Measurements from ENCODE around the gene UVSSA. TPM values are rescaled to one million over a fixed set of nuclear protein-coding genes. Genes with fewer than 3 reads are reported as not detected.

Gene UVSSA, protein sequence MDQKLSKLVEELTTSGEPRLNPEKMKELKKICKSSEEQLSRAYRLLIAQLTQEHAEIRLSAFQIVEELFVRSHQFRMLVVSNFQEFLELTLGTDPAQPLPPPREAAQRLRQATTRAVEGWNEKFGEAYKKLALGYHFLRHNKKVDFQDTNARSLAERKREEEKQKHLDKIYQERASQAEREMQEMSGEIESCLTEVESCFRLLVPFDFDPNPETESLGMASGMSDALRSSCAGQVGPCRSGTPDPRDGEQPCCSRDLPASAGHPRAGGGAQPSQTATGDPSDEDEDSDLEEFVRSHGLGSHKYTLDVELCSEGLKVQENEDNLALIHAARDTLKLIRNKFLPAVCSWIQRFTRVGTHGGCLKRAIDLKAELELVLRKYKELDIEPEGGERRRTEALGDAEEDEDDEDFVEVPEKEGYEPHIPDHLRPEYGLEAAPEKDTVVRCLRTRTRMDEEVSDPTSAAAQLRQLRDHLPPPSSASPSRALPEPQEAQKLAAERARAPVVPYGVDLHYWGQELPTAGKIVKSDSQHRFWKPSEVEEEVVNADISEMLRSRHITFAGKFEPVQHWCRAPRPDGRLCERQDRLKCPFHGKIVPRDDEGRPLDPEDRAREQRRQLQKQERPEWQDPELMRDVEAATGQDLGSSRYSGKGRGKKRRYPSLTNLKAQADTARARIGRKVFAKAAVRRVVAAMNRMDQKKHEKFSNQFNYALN
- polyA plus RNA-seq (2013, experiment 1 of 2; ENCODE audit: insufficient read length): 7.8 TPM
- polyA plus RNA-seq (2013, experiment 2 of 2; ENCODE audit: insufficient read length): 8.8 TPM

DNA sequence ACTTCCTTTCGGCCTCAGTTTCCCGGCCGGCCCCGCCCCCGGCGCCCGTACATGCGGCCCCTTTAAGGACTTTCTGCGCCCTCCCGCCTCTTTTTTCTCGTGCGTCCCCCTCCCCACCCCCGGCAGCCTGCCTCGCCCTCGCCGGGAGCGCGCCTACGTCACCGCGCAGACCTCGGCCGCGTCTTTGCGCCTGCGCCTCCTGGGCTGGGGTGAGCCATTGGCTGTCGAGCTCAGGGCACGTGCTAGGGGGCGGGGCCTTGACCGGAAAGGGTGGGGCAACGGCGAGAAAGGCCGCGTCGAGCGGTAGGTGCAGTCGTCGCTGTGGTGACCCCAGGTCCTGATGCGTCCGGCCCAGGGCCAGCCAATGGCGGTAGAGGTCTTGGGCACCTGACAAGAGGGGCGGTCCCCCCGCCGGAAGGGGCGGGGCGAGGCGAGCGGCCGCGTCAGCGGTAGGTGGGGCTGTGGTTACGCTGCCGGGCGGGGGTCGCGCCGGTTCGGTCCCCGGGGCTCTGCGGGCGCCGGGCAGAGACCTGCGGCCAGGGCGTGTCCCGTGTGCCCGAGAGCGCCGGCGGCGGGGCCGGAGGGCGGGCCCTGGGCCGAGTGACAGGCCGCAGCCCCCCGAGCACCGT lies at the start of gene UVSSA:
Gene UVSSA, plus strand, starts transcription at position 428 of the 629 bp plus-strand sequence. CDS start 884 bp downstream, outside the sequence.
- peak; percentile 100 for DNase-seq

DNA sequence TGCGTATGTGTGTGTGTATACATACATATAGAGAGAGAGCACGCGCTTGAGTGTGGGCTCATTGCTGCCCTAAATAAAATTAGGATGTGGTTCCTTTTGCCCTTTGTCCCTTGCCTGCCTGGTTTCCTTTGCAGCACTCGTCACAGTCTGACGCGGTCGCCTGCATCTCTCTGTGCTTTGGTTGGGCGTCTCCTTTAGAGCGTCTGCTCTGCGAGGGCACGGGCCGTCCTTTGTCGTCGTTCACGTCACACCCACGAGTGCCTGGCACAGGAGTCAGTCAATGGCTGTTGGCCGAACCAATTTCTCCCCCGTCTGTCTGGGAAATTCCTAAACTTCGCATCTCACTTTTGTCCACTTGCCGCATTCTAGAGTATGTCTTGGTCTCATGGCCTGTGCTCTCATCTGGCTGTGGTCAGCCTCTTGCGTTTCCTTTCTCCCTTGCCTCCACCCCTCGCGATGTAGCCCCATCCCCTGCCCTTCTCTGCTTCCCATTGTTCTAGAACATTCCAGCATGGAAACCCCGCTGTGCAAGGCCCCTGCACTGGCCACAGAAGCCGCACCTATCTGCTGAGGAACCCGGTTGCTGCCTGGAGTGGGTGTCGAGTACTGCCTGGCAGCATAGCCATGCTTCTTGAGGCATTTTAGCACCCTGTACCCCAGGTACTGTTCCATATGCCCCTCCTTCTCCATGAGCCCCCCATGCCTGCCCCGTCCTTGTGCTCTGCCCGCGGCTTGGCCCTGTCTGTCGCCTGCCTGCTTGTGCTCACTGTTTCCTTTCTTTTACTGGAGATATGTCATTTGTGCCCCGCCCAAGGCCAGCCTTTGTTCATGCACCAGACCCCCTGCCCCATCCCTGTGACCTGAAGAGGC lies 49.3 kb upstream of the UVSSA start:
- DNase-seq: no peak

DNA sequence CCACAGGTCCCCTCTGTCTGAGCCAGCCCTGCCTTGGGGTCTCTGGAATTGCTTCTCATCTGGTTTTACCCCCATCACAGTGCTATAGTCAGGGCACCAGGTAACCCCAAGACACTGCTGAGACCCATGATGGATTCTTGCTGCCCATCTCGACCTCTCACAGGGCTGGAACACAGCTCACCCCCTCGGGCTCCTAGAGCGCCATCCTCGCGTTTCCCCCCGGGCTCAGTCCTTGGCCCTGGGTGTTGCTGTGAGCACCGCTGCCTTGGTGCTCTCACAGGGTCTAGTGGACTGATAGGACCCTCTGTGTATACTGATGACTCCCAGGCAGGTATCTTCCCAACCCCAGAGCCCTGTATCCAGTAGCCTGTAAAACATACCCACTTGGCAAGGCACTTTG lies 48.5 kb upstream of the UVSSA start:
- no peak for DNase-seq

DNA sequence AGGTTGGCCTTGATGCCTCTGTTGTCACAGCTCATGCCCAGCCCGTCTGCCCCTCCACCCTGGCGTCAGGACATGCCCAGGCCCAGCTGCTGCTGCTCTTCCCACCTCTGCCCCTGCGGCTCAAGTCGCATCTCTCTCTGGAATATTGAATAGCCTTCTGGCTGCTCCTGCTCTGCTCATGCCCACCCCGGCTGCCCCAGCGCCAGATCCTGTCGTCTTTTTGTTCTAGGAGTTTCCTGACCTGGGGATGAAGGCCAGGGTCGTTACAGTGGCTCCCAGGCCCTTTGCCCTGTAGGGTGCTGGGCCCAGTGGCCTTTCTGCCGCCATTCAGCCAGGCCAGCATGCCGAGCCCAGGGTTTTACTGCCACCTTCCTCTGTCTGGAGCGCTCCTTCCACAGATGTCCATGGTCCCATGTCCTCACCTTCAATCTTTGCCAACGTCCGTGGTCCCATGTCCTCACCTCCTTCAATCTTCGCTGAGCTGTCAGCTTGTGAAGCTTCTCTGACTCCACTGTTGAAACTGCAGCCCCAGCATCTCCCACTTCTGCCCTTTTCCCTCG lies 47.6 kb upstream of the UVSSA start:
- DNase-seq: no peak

DNA sequence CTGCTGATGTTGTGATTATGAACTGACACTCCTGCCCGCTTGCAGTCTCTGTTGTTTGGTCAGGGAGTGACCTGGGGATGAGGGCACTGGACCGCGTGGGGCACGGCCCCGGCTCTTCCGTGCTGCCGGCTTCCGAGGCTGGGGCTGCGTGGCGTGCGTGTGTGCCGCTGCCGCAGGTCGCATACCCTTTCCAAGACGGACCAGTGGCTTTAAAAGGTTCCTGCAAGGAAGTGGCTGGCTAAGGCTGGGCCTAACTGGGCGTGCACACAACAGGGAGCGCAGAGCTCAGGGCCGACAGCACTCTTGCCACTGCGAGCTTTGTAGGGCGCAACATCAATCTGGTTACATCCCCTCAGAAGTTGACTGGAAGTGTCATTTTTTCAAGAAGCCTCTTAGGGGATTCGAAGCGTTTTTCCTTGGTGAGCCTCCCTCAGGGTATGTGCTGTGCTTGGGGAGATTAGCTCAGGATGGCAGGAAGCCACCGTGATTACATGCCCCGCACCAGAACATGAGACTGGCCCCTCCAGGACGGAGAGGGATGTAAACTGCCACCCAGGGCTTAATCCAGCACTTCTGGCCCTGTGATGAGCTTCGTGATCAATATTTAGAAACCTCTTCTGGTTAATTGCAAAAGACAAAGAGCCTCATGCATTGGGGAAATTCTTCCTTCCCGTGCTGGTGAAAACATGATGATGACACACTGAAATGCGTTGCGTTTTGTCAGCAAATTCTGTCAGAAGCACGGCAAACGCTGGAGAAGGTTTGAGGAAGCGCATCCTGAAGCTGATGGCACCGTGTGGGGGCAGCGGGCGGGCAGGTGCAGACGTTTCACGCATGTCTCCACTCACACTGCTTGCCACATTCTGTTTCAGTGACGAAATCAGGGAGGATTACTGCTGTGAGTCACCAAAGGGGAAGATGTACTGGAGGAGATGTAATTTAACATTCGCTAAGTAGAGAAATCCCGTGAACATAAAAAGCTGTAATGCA lies 46.2 kb upstream of the UVSSA start:
- DNase-seq: peak; percentile 30

DNA sequence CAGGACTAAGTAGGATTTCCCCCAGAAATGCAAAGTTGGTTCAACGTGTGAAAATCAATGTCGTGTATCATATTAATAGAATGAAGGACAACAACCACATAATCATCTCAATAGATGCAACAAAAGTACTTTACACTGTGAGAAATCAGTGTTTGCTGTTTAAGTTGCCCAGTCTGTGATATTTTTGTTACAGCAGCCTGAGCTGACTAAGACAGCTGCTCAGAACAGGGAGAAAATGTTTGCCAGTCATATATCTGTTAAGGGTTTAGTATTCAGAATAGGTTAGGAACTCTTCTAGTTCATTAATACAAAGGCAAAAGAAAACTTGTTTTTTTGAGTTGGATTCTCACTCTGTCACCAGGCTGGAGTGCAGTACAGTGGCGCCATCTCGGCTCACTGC lies 44.8 kb upstream of the UVSSA start:
- no peak for DNase-seq

DNA sequence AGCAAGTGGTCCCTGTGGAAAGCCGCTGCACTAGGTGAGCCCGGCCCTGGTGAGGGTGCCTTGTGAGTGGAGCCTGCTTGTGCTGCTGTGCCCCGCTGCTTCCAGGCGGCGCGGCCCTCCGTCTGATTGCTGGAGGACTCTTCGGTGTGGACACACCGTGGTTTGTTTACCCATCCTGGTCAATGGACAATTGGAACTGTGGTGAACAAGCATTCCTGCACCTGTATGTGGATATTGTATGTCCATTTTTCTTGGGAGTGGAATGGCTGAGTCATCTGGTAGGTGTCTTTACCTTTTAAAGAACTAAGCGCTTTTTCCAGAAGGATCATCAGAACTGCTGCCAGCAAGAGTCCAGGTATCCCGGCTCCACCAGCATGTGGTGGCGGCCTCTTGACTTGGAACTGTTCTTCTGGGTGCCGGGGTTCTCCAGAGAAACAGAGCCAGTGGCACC lies 41.7 kb upstream of the UVSSA start:
- DNase-seq: no peak

DNA sequence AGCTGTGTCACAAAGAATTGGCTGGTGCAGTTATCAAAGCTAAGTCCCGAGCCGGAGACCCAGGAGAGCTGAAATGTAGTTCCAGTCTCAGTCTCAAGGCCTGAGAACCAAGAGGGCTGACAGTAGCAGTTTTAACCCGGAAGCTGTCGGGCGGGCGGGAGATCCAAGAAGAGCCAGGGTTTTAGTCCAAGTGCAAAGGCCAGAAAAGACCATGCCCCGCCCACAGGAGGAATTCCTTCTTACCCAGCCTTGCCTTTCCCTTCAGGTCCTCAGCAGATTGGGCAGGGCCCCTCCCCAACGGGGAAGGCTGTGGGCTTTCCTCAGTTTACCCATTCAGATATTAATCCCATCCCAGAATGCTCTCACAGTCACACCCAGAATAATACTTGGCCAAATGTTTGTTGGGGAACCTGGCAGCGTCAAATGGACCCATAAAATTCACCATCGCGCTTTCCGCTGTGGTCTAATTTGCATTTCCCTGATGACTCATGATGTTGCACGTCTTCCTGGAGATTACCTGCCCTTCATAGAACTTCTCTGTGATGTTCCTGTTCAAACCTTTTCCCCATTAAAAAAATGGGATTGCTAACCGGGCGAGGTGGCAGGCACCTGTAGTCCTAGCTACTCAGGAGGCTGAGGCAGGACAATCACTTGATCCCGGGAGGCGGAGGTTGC lies 41.1 kb upstream of the UVSSA start:
- no peak for DNase-seq

DNA sequence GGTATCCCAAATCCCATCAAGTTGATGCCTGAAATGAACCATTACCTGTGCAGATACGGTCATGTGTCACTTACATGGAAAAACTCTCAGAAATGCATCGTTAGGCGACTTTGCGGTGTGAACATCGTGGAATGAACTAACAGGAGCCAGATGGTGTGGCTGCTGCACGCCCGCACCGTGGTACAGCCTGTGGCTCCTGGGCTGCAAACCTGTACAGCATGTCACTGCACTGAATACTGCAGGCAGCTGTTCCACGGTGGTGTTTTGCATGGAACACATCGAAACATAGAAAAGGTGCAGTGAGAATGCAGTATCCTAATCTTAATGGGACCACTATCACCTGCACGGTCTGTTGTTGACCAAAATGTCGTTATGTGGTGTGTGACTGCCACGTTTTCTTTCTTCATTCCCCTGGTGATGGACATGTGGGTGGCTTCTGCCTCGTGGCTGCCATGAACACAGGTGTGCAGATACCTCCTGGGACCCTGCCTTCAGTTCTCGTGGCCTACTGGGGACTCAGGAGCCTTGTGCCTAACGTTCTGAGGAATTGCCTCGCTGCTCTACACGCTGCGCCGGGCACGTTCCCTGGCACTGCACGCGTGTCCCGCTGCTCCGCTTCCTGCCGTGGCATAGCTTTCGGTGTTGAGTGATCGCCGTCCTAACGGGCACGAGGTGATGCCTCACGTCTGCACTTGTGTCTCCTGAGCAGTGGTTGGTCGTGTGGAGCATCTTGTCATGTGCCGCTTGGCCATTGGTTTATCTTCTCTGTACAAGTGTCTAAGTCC lies 38.9 kb upstream of the UVSSA start:
- DNase-seq: no peak

DNA sequence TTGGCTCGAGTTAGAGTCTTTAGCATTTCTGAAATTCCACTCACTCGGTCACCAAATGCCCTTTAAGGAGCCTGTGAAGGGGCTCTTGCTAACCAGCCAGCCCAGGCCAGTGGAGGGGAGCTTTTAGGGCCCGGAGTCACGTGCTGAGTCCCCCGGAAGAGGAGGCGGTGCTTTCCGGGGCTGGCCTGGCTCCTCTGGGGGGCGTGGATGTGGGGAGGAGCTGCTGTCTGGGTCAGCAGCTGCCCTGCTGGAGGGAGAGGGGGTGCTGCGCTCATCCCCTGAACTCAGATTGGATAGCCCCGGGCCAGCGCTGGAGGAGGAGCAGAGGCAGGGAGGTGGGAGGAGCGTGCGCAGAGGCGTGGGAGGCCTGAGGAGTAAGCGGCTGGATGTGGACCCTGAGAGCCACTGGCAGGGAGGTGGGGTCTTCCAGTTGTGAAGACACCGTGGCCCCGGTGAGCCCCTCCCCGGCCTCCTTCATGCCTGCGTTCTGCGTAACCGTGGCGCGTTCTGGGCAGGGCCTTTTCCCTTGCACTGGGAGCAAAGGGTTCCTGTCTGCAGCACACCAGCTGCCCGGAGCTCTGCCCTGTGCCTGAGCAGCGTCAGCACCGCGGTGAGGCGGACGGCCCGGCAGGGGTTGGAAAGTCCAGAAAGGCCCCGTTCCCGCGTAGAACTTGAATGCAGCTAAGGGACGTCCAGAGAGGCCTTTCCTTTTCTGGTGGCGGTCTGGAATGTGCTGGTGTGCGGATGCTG lies 37.6 kb upstream of the UVSSA start:
- peak; percentile 93 for DNase-seq

DNA sequence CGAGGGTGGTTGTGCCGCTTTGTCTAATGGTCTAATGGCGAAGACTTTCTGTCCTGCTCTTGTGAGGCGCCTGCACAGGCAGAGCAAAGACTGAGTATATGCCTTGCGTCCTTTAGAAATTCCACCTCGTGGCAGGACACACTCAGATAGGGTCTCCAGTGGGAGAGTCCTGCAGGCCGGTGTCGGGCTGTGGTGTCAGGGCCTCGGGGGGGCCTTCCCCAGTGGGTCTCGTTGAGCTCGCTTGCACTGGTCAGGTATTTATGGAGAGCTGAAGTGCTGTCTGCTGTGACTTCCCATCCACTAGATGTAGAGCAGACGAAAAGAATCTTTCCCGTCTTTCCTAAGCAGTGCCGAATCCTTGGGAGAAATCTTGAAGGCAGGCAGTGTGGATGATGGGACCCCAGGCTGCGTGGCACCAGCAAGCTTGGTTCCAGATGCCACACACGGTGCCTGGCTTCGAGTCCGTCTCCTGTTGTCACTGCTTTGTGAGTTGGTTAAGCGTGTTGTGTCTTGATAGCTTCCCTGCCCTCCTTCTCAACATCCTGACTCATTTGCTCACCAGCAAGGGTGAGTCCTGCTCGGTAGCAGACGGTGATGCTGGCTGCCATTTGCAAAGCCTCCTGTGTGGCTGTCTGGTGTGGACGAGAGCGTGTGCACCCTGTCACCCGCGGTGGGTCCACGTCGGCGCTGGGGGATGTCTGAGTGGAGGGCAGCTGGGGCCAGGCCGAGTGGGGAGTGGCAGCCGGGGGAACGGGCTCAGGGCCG lies 36.8 kb upstream of the UVSSA start:
- no peak for DNase-seq

DNA sequence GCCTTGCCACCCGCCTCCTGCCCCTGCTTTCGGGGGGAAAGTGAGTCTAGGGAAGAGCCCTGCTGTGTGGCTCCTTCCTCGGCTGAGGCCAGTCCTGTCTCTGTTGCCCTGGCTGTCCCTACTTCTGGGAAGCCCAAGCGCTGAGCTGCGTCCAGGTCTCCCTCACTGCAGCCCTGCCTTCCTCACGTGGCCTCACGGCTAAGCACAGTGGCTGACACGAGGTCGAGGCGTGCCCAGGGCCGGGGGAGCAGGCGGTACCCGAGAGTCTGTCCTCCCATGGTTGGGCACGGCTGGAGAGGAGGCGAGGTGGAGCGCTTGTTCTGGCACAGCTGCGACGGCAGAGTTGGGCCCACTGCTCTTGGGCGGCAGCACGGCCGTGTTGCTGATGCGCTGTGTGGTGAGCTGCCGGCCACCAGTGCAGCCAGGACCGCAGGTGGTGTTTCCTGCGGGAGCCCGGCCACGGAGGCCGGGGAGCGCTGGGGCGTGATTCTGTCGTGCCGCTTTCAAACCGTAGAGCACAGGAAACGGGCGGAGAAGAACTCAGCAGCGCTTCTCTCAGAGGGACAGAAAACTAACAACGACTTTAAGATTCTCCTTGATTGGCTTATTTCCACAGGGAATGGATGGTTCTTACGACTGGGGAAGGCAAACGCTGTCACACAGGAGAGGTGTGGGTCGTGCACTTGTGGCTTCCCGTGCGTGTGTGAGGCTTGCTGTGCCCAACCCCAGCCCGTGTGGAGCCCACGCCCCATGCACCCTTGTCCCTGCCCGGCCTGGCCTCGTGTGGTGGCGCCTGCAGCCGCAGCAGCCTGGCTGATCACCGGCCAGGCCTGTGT lies 36.0 kb upstream of the UVSSA start:
- no peak for DNase-seq

DNA sequence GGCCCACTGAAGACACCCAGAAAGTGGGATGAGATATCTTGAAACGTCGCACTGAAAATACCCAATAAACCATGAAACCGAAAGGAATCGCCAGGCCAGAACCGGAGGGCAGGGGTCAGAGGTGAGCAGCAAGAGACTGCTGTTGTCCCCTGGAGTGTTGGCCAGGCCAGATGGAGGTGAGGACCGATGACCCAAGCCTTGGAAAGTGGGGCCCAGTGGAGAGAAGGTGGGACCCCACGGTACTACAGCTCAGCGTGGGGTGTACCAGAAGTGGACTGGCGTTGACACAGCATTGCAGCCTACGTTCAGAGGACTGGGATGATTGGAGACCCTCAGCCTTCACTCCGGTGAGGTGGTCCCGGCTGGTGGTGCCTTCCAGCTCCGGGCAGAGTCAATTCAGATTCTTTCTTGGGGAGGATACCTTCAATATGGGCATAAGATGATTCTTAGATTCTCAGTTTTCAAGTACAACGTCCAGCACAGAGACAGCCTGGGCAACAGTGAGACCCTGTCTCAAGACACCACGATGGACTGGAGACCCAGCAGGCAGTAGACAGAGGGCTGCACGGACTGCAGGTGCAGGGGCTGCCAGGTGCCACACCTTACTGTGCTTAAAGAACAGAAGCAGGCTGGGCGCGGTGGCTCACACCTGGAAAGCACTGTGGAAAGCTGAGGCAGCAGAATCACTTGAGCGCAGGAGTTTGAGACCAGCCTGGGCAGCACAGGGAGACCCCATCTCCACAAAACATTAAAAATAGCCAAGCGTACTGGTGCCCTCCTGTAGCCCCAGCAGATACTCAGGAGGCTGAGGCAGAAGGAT lies 34.0 kb upstream of the UVSSA start:
- DNase-seq: no peak

DNA sequence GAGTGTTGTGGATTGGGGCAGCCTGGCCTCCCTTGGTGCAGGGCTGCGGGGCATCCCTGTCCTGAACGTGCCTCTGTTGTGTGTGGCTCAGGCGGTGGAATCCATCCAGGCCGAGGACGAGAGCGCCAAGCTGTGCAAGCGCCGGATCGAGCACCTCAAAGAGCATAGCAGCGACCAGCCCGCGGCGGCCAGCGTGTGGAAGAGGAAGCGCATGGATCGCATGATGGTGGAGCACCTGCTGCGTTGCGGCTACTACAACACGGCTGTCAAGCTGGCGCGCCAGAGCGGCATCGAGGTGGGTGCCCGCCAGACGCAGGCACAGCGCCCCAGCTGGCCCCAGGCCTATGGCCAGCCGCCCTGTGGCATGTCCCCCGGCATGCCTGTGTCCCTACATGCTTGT lies 31.7 kb upstream of the UVSSA start:
- no peak for DNase-seq

DNA sequence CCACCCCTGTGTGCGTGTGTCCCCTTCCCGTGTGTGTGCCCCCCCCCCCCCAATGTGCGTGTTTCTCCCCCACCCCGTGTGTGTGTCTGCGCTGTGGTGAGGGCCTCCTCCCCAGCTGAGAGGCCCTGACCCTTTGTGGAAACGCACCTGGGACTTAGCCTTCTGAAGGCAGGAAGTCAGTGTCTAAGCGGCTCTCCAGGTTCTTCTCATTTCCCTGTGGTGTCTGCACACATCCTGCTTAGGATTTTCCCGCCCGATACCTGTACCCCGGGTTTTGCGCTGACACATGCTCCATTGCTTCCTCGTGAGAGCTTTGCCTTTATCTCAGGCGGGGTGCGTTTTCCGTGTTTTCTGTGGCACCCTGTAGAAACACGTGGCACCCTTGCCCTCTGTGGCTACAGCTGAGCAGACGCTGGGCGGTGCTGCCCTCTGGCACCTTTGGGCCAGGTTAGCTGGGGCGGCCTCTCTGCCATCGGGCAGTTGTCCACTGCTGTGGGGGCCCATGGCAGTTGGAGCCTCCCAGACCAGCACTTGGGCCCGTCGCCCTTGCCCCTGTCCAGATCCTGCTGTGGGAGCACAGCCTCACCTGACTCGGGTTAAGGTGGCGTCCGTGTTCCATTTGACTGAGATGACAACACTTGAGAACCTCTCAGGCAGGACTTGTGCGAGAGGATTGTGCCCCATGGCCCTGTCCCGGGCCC lies 31.0 kb upstream of the UVSSA start:
- no peak for DNase-seq
